IMR-90 (cell line): Measurements from ENCODE around the gene BMP4. TPM values are rescaled to one million over a fixed set of nuclear protein-coding genes. Genes with fewer than 3 reads are reported as not detected.

Source experiments
- ATAC-seq: fragments of 200-7000 bp; cut with Tn5 transposase; 2 replicates; pipeline ENCODE4 v1.9.1; 2020; ENCODE audit warnings: low read depth, mild to moderate bottlenecking, moderate library complexity
- BruUV-seq: library from RNA; stranded (reverse); fragments of 400-500 nt; replicated peaks from 2 replicates; lab custom pipeline; 2021; lab: Mats Ljungman, UMichigan
- CTCF ChIA-PET: fragments of 300-600 bp; formaldehyde crosslinking; extraction: SDS; loops from one replicate; lab custom pipeline; 2021; ENCODE audit warnings: antibody characterized with exemption; lab: Yijun Ruan, JAX
- POLR2A ChIA-PET: fragments of 300-600 bp; sonication (Branson Sonifier 250); formaldehyde crosslinking; loops from one replicate; lab custom pipeline; 2022; ENCODE audit warnings: antibody characterized with exemption; ENCODE audit not compliant: unreplicated experiment; lab: Charles Lee
- DNase-seq: peaks from one replicate; pipeline ENCODE4 v3.0.0; 2013
- H2AFZ ChIP-seq: replicated peaks from 2 replicates; pipeline ENCODE3; 2013; ENCODE audit warnings: low read length, mild to moderate bottlenecking; ENCODE audit not compliant: poor library complexity
- H2AK5ac ChIP-seq: 2 replicates; pipeline ENCODE4 v1.6.1; 2013; ENCODE audit warnings: low read depth, low read length, inconsistent platforms
- H2AK9ac ChIP-seq: replicated peaks from 2 replicates; pipeline ENCODE3; 2013; ENCODE audit warnings: mild to moderate bottlenecking, low read depth, low read length, moderate library complexity; ENCODE audit not compliant: poor library complexity
- H2BK120ac ChIP-seq: 2 replicates; pipeline ENCODE4 v1.6.1; 2013; ENCODE audit warnings: low read depth, low read length, inconsistent platforms
- H2BK15ac ChIP-seq: 3 replicates; pipeline ENCODE4 v1.6.1; 2013; ENCODE audit warnings: low read depth, low read length, inconsistent platforms
- H2BK20ac ChIP-seq: 2 replicates; pipeline ENCODE4 v1.6.1; 2013; ENCODE audit warnings: low read depth, mild to moderate bottlenecking, inconsistent platforms, low read length, moderate library complexity
- H2BK5ac ChIP-seq: 2 replicates; pipeline ENCODE4 v1.6.1; 2013; ENCODE audit warnings: mild to moderate bottlenecking, low read depth, low read length, inconsistent platforms; ENCODE audit not compliant: poor library complexity, severe bottlenecking
- H3K14ac ChIP-seq: replicated peaks from 2 replicates; pipeline ENCODE4 v1.6.1; 2013; ENCODE audit warnings: low read depth, low read length, inconsistent platforms
- H3K18ac ChIP-seq: 2 replicates; pipeline ENCODE4 v1.6.1; 2013; ENCODE audit warnings: low read depth, low read length, control low read depth
- H3K23ac ChIP-seq: 2 replicates; pipeline ENCODE4 v1.6.1; 2013; ENCODE audit warnings: low read depth, low read length, inconsistent platforms
- H3K27ac ChIP-seq: 2 replicates; pipeline ENCODE4 v1.5.1; 2013; ENCODE audit warnings: mild to moderate bottlenecking, control low read depth, low read length; ENCODE audit not compliant: insufficient read depth
- H3K27me3 ChIP-seq: 2 replicates; pipeline ENCODE4 v1.6.1; 2013; ENCODE audit warnings: low read length; ENCODE audit not compliant: control insufficient read depth, insufficient read depth
- H3K36me3 ChIP-seq: 2 replicates; pipeline ENCODE4 v1.6.1; 2013; ENCODE audit warnings: low read length, mixed read lengths; ENCODE audit not compliant: control insufficient read depth, insufficient read depth
- H3K4ac ChIP-seq: 2 replicates; pipeline ENCODE4 v1.6.1; 2013; ENCODE audit warnings: low read depth, low read length, inconsistent platforms
- H3K4me1 ChIP-seq: 2 replicates; pipeline ENCODE4 v1.6.1; 2013; ENCODE audit warnings: low read length, mixed read lengths; ENCODE audit not compliant: control insufficient read depth, insufficient read depth
- H3K4me2 ChIP-seq: 2 replicates; pipeline ENCODE4 v1.6.1; 2013; ENCODE audit warnings: low read depth, mild to moderate bottlenecking, control low read depth, low read length, moderate library complexity
- H3K4me3 ChIP-seq: 2 replicates; pipeline ENCODE4 v1.5.1; 2013; ENCODE audit warnings: low read depth, mild to moderate bottlenecking, control low read depth, low read length, moderate library complexity; ENCODE audit not compliant: insufficient read depth
- H3K56ac ChIP-seq: 2 replicates; pipeline ENCODE4 v1.6.1; 2013; ENCODE audit warnings: low read length, inconsistent platforms; ENCODE audit not compliant: insufficient read depth; ENCODE audit errors: extremely low read depth
- H3K79me1 ChIP-seq, 2 experiments: 2 replicates each; pipeline ENCODE4 v1.6.1; 2013; ENCODE audit warnings: low read length in 2 of 2, inconsistent platforms in 1 of 2, low read depth in 1 of 2
- H3K9ac ChIP-seq: 2 replicates; pipeline ENCODE4 v1.6.1; 2013; ENCODE audit warnings: low read depth, low read length, control low read depth
- H3K9me1 ChIP-seq: 2 replicates; pipeline ENCODE4 v1.6.1; 2013; ENCODE audit warnings: low read length, inconsistent platforms; ENCODE audit not compliant: insufficient read depth
- H3K9me3 ChIP-seq: 2 replicates; pipeline ENCODE4 v1.6.1; 2013; ENCODE audit warnings: low read length; ENCODE audit not compliant: control insufficient read depth, insufficient read depth
- H4K20me1 ChIP-seq: 2 replicates; pipeline ENCODE4 v1.6.1; 2013; ENCODE audit warnings: low read length, inconsistent platforms; ENCODE audit not compliant: insufficient read depth
- H4K5ac ChIP-seq: 2 replicates; pipeline ENCODE4 v1.6.1; 2013; ENCODE audit warnings: mild to moderate bottlenecking, low read depth, low read length, control low read depth
- H4K8ac ChIP-seq, 2 experiments: 2 replicates each; pipeline ENCODE4 v1.6.1; 2013; ENCODE audit warnings: low read depth in 2 of 2, low read length in 2 of 2, control low read depth in 1 of 2, inconsistent platforms in 1 of 2
- H4K91ac ChIP-seq: 2 replicates; pipeline ENCODE4 v1.6.1; 2013; ENCODE audit warnings: low read depth, low read length, inconsistent platforms; ENCODE audit not compliant: insufficient read depth
- BHLHE40 ChIP-seq: fragments of 150-350 bp; IDR thresholded peaks from 2 replicates; pipeline ENCODE4 v1.6.1; 2016; ENCODE audit warnings: mild to moderate bottlenecking, low read depth, low read length
- CHD1 ChIP-seq: IDR thresholded peaks from 2 replicates; pipeline ENCODE4 v1.6.1; 2012; ENCODE audit warnings: low read depth, low read length, improper control_type of control experiment
- CTCF ChIP-seq: conservative IDR thresholded peaks from 2 replicates; pipeline ENCODE4 v1.5.1; 2012; ENCODE audit warnings: mild to moderate bottlenecking, low read depth, low read length, improper control_type of control experiment
- MAZ ChIP-seq: IDR thresholded peaks from 2 replicates; pipeline ENCODE4 v1.6.1; 2012; ENCODE audit warnings: low read depth, mild to moderate bottlenecking, low read length, improper control_type of control experiment, moderate library complexity, borderline replicate concordance
- MXI1 ChIP-seq: IDR thresholded peaks from 2 replicates; pipeline ENCODE4 v1.6.1; 2012; ENCODE audit warnings: low read depth, mild to moderate bottlenecking, low read length, moderate library complexity, borderline replicate concordance
- NFE2L2 ChIP-seq: fragments of 150-350 bp; IDR thresholded peaks from 2 replicates; pipeline ENCODE4 v1.6.1; 2016; ENCODE audit warnings: low read depth, mild to moderate bottlenecking, low read length
- POLR2A ChIP-seq: IDR thresholded peaks from 2 replicates; pipeline ENCODE4 v1.6.1; 2012; ENCODE audit warnings: mild to moderate bottlenecking, low read depth, low read length
- RAD21 ChIP-seq: IDR thresholded peaks from 2 replicates; pipeline ENCODE4 v1.6.1; 2012; ENCODE audit warnings: low read length, improper control_type of control experiment
- RCOR1 ChIP-seq: IDR thresholded peaks from 2 replicates; pipeline ENCODE4 v1.6.1; 2012; ENCODE audit warnings: mild to moderate bottlenecking, low read length, improper control_type of control experiment; ENCODE audit not compliant: insufficient replicate concordance
- RFX5 ChIP-seq: IDR thresholded peaks from 2 replicates; pipeline ENCODE4 v1.8.0; 2012; ENCODE audit warnings: low read depth, mild to moderate bottlenecking, low read length, moderate library complexity
- USF2 ChIP-seq: fragments of 150-350 bp; IDR thresholded peaks from 2 replicates; pipeline ENCODE4 v1.6.1; 2017; ENCODE audit warnings: mild to moderate bottlenecking, antibody characterized with exemption, low read length, low read depth
- WGBS, 2 experiments: methylation state at CpG; one replicate each; pipeline versions ENCODE4 v1.1.5 to v1.1.7; 2013; ENCODE audit warnings: missing lambda C conversion rate in 2 of 2; ENCODE audit not compliant: insufficient read length in 1 of 2; ENCODE audit errors: extremely low coverage in 2 of 2; 5-methylcytosine and 5-hydroxymethylcytosine counted together
- dilution Hi-C: fragments of 300-500 bp; cut with HindIII; formaldehyde crosslinking; loops from one replicate; pipeline ENCODE4 v1.14.3; 2018; ENCODE audit warnings: low sequenced_read_pairs; ENCODE audit not compliant: unreplicated experiment
- in situ Hi-C: fragments of 300-500 bp; cut with MboI; formaldehyde crosslinking; loops from 3 replicates; pipeline ENCODE4 v1.14.3; 2019; ENCODE audit warnings: low sequenced_read_pairs, inconsistent platforms, mixed read lengths
- intact Hi-C: fragments of 100-400 bp; cut with micrococcal nuclease; formaldehyde crosslinking; loops from 2 replicates; pipeline ENCODE4 v1.10.0; 2022
- polyA plus RNA-seq, 3 experiments: library from polyadenylated mRNA; depleted of rRNA; stranded (reverse); fragments of >200 nt; gene quantifications; 2 replicates each; pipeline ENCODE4 v1.2.3, GENCODE V29; 2012; ENCODE audit warnings: low replicate concordance in 1 of 3
- total RNA-seq: library from RNA; depleted of rRNA; stranded (reverse); fragments of >200 nt; gene quantifications from 2 replicates; pipeline ENCODE4 v1.2.3, GENCODE V29; 2012

Gene BMP4
- total and polyA plus RNA-seq, 2 of the 4 experiments (the other 2 are of a cell fraction) = 3.4 to 4.2 TPM

GRCh38 chr14:54001189-54001878 is 44.7 kb upstream of the BMP4 start:
- 0 out of 3 replicates have a peak overlapping the region, but pooled peaks have one; percentile 54 for H2BK15ac ChIP-seq
- H2BK5ac ChIP-seq = peak overlapping the region; percentile 12
- peak overlapping the region; percentile 24; the same call in 1 of the 2 replicates for H2BK20ac ChIP-seq
- TF ChIP-seq MXI1 = no peak
- no peak for TF ChIP-seq CTCF
- no peak for TF ChIP-seq MAZ
- TF ChIP-seq BHLHE40 = no peak
- TF ChIP-seq POLR2A = no peak
- no peak for TF ChIP-seq NFE2L2
- TF ChIP-seq CHD1 = no peak
- no peak for TF ChIP-seq RCOR1
- TF ChIP-seq RAD21 = no peak
- no peak for TF ChIP-seq RFX5
- TF ChIP-seq USF2 = no peak
- no peak overlapping the region for H3K4me3 ChIP-seq
- H2AFZ ChIP-seq = no peak overlapping the region
- H3K4ac ChIP-seq = 0 out of 2 replicates have a peak overlapping the region, but pooled peaks have one; percentile 19
- H4K20me1 ChIP-seq = no peaks in the 10 kb centered on the region
- H3K56ac ChIP-seq = no peak overlapping the region
- H2AK9ac ChIP-seq = no peak overlapping the region
- H4K8ac ChIP-seq = 0 out of 4 replicates have a peak overlapping the region, but pooled peaks of 1 of the 2 experiments have one; percentile 3
- in situ Hi-C loops = no loop called here
- no peak overlapping the region for H3K4me2 ChIP-seq
- H3K36me3 ChIP-seq = no peaks in the 10 kb centered on the region
- no peak overlapping the region for H2AK5ac ChIP-seq
- H3K9me1 ChIP-seq = peaks cover 4% of the 10 kb centered on the region; the same call in 1 of the 2 replicates
- H4K91ac ChIP-seq = peak overlapping the region; percentile 23
- BruUV-seq = no TSS peak
- no peaks in the 10 kb centered on the region for H3K27me3 ChIP-seq
- H3K79me1 ChIP-seq = no peaks in the 10 kb centered on the region
- H3K9ac ChIP-seq = no peak overlapping the region
- ChIA-PET POLR2A (no interaction called here), CTCF (interaction anchor here (0.6 kb wide), 1 partner anchor 23 kb away, joined by 3 read pairs; no protein-coding TSS in a partner anchor)
- dilution Hi-C loops = no loop called here
- H3K27ac ChIP-seq = no peak overlapping the region
- no peak for DNase-seq
- H3K18ac ChIP-seq = peak overlapping the region; percentile 46; the same call in 1 of the 2 replicates
- ATAC-seq = no peak
- WGBS, 2 experiments = no CpG with 5 or more reads among the region's 5 CpGs
- peaks cover 19% of the 10 kb centered on the region for H3K4me1 ChIP-seq
- H3K14ac ChIP-seq = no peak overlapping the region; the same call in 1 of the 2 replicates
- peak overlapping the region; percentile 60; the same call in 1 of the 2 replicates for H4K5ac ChIP-seq
- intact Hi-C loops = loop anchor here (1.0 kb wide), 1 partner anchor 464 kb away; no protein-coding TSS in a partner anchor
- no peaks in the 10 kb centered on the region for H3K9me3 ChIP-seq
- no peak overlapping the region for H3K23ac ChIP-seq
- H2BK120ac ChIP-seq = 0 out of 2 replicates have a peak overlapping the region, but pooled peaks have one; percentile 5
